Gastroesophageal sphincter (tissue), 3 donors: ENCODE measurements around the gene CNIH2.

Experiments
- POLR2A ChIP-seq, 2 donors: fragments of 450-650 bp; IDR thresholded peaks; one replicate each; pipeline ENCODE4 v1.6.1; 2017; ENCODE audit warnings: antibody characterized with exemption in 2 of 2, mild to moderate bottlenecking in 2 of 2, moderate library complexity in 1 of 2
- TF ChIP-seq, protein P1 (sequence below), 4 experiments: fragments of 200-600 bp in 2 of 4; fragments of 450-650 bp in 2 of 4; sonication (generic) in 1 of 4; IDR thresholded peaks; one replicate each; pipeline ENCODE4 v1.5.1; 2017 to 2019; ENCODE audit warnings: antibody characterized with exemption in 4 of 4, mild to moderate bottlenecking in 2 of 4, moderate library complexity in 2 of 4

DNA sequence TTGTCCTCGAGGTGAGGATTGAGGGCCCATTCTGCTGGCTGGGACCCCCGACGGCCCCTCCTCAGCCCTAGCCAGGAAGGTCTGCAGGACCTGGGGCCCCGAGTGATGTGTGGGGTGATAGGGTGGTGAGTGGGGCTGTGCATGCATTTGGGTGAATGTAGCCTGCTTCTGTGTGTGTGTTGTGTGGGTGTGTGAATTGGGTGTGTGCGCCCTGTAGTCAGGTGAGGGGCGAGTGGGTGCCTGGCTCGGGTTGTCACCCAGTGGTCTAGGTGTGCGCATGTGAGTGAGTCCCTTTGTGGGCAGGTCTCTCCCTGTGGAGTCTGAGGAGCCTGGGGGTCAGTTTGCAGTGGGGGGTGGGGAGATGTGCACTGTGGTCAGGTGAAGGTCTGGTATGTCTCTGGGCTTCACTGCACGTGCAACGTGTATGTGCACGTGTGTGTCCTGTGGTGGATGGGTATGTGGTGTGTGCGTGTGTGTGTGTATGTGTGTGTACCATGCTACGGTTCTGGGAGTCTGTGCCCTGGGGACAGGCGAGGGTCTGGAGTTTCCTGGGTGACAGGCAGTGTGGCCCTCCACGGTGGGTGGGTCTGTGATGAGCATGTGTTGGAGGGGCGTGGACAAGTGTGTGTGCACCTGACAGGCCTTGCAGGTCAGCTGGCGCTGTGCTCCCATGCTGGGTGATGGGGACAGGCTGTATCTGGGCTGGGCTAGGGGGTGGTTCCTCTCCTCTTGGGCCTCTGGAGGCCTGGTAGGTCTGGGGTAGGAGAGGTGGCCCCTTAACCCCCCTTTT, 14.8 kb downstream of the CNIH2 start:
- TF ChIP-seq POLR2A (IDR thresholded peaks at IDR 0.05) = no peak
- TF ChIP-seq, protein P1, sequence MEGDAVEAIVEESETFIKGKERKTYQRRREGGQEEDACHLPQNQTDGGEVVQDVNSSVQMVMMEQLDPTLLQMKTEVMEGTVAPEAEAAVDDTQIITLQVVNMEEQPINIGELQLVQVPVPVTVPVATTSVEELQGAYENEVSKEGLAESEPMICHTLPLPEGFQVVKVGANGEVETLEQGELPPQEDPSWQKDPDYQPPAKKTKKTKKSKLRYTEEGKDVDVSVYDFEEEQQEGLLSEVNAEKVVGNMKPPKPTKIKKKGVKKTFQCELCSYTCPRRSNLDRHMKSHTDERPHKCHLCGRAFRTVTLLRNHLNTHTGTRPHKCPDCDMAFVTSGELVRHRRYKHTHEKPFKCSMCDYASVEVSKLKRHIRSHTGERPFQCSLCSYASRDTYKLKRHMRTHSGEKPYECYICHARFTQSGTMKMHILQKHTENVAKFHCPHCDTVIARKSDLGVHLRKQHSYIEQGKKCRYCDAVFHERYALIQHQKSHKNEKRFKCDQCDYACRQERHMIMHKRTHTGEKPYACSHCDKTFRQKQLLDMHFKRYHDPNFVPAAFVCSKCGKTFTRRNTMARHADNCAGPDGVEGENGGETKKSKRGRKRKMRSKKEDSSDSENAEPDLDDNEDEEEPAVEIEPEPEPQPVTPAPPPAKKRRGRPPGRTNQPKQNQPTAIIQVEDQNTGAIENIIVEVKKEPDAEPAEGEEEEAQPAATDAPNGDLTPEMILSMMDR (IDR thresholded peaks at IDR 0.05) = no peak
